LNCAP (cell line): ENCODE results near the gene ATP13A1.

ENCODE experiments used
- TF ChIP-seq, protein P1 (sequence below): fragments of 450-650 bp; IDR thresholded peaks from 2 replicates; pipeline ENCODE4 v1.5.1; 2017; ENCODE audit warnings: mild to moderate bottlenecking

Gene ATP13A1

DNA sequence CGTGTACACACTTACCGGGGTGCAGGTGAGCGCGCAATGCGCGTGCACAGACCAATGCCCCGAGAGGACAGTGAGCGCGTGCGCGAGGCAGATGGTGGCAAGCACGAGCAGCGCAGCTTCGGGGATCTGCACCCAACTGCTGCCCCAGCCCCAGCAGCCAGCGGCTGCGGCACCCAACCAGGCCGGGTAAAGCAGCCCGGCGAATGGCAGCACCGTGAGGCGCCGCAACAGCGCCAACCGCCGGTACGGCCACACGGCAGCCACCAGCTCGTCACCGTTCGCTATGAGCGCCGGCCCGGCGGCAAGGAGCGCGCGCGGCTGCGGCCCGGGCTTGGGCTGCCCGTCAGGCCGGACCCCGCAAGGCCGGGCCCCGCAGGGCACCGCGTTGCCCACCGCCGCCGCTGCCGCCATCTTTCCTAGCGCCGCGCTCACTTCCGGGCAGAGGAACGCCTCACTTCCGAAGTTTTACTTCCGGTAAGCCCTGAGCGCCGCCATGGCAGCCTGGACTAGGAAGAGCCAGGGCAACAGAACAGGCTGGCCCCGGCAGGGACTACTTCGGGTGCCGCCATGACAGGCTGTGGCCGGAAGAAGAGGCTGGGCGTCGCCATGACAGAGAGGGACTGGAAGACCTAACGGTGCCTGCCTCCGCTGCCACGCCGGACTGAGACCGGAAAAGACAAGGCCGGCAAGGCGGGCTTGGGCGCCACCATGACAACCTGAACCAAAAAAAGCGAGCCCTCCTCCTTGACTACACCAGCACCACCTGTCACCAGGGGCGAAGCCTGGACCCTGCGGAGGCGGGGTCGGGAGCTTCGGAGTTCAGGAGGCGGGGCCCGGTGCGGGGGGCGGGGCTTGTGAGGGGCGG lies at the start of gene ATP13A1:
ATP13A1 (minus strand) TSS at position 421 of the 865 bp plus-strand sequence; CDS start at position 411, 10 bp downstream.
- TF ChIP-seq, protein P1, sequence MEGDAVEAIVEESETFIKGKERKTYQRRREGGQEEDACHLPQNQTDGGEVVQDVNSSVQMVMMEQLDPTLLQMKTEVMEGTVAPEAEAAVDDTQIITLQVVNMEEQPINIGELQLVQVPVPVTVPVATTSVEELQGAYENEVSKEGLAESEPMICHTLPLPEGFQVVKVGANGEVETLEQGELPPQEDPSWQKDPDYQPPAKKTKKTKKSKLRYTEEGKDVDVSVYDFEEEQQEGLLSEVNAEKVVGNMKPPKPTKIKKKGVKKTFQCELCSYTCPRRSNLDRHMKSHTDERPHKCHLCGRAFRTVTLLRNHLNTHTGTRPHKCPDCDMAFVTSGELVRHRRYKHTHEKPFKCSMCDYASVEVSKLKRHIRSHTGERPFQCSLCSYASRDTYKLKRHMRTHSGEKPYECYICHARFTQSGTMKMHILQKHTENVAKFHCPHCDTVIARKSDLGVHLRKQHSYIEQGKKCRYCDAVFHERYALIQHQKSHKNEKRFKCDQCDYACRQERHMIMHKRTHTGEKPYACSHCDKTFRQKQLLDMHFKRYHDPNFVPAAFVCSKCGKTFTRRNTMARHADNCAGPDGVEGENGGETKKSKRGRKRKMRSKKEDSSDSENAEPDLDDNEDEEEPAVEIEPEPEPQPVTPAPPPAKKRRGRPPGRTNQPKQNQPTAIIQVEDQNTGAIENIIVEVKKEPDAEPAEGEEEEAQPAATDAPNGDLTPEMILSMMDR: peak; percentile 37; the same call in 1 of the 2 replicates

DNA sequence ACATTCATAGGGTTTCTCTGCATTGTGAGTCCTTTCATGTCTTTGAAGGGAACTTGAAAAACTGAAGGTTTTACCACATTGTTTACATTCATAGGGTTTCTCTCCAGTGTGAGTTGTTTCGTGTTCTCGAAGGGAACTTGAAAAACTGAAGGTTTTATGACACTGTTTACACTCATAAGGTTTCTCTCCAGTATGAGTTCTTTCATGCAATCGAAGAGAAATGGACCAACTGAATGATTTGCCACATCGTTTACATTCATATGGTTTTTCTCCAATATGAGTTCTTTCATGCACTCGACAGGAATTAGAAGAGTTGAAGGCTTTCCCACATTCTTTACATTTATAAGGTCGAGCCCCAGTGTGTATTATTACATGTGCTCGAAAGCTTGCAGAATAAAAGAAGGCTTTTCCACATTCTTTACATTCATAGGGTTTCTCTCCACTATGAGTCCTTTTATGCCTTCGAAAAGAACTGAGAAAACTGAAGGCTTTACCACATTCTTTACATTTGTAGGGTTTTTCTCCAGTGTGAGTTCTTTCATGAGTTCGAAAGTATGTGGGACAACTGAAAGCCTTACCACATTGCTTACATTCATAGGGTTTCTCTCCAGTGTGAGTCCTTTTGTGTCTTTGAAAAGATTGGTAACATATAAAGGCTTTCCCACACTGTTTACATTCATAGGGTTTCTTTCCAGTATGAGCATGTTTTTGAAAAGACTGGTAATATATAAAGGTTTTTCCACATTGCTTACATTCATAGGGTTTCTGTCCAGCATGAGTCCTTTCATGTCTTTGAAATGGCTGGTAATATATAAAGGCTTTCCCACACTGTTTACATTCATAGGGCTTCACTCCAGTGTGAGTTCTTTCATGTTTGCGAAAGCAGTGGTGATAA lies 48.7 kb upstream of the ATP13A1 start:
- TF ChIP-seq, protein P1: no peak

DNA sequence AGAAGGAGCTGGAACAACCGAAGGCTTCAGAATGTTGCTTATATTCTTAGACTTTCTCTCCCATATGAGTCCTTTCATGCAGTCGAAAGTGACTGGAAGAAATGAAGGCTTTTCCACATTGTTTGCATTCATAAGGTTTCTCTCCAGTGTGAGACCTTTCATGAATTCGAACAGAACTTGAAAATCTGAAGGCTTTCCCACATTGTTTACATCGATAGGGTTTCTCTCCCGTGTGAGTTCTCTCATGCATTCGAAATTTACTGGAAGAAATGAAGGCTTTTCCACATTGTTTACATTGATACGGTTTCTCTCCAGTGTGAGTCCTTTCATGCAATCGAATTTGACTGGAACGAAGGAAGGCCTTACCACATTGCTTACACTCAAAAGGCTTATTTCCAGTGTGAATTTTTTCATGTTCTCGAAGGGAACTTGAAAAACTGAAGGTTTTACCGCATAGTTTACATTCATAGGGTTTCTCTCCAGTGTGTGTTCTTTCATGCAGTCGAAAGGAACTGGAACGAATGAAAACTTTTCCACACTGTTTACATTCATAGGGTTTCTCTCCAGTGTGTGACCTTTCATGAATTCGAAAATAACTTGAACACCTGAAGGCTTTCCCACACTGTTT lies 47.9 kb upstream of the ATP13A1 start:
- TF ChIP-seq, protein P1: no peak

DNA sequence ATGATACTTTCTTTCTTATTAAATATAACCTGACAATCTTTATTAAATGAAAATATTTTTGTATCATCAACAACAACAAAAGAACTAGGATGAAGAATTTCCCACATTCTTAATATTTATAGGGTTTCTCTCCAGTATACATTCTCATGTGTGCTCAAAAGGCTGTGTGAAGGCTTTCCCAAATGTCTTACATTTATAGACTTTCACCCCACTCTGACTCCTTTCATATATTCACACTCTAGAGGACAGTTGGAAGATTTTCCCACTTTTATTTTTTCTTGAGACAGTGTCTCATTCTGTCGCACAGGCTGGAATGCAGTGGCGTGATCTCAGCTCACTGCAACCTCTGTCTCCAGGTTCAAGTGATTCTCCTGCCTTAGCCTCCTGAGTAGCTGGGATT lies 47.0 kb upstream of the ATP13A1 start:
- TF ChIP-seq, protein P1: no peak

DNA sequence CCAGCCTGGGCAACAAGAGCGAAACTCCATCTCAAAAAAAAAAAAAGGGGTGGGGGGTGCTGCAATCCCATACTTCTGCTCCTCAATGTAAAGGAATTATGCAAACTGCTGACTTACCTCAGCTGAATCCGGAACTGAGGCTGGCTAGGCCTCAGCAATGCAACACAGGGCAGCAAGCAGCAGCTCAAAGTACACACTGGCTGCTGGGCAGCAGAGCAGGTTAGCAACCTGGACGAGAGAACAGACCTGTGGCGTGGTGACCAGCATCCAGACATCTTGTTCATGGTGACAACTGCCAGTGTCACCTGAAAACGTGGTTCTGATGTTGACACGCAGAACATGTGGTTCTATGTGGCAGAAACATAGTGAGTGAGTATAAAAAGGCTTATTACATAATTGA lies 41.4 kb upstream of the ATP13A1 start:
- TF ChIP-seq, protein P1: no peak

DNA sequence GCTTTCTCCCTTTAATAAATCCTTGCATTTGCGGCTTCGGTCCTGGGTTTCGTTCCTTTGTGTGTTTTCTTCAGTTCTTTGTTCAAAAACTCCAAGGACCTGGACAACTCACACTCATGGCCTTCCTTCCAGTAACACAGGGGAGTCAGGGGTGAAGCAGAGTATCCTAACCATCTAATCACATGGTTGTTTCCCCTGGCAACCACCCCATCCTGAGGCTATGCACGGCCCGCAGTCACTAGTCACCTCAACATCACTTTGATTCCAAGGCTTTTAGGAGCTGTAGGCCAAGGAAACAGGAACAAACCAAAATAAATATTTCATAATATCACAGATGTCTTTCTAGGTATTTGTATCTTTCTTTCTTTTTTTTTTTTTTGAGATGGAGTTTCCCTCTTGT lies 34.1 kb upstream of the ATP13A1 start:
- TF ChIP-seq, protein P1: no peak

DNA sequence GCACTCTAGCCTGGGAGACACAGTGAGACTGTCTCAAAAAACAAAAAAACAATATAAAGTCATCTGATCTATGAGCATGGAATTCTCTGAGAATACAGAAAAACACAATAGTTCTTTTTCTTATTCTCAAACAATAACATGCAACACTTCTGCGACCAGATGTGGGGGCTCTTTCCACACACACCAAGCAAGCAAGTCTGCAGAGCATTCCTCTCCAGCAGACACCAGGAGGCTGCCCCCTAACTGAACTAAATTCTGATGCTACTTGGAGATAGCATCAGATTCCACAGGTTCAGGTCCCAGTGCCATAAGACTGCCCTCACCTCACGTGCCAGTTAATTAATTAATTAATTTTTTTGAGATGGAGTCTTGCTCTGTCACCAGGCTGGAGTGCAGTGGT lies 32.9 kb upstream of the ATP13A1 start:
- TF ChIP-seq, protein P1: no peak
